Measurements from ENCODE around the gene CDK9. TPM values are rescaled to one million over a fixed set of nuclear protein-coding genes. Genes with fewer than 3 reads are reported as not detected.
"Not testable (repeated sequence)": the region's sequence is repeated elsewhere in the genome, so short reads cannot be mapped to it uniquely, and the experiment has no call there.

The CDK9 gene
- total RNA-seq, 1 experiment from 2014 or later: 37.0 TPM

GRCh38 chr9:127780126-127780885 is 5.5 kb upstream of the CDK9 start:
- DNase-seq (ENCODE audit: low read depth): no peak

- DNase-seq (ENCODE audit: low read depth): not testable (repeated sequence)
These were observed 4.9 kb upstream of the CDK9 start for GRCh38 chr9:127780909-127781308.

GRCh38 chr9:127781806-127782205 is 4.0 kb upstream of the CDK9 start:
- no peak for DNase-seq (ENCODE audit: low read depth)

- no peak for DNase-seq (ENCODE audit: low read depth)
These were observed 2.5 kb upstream of the CDK9 start for GRCh38 chr9:127783111-127784008.

GRCh38 chr9:127785023-127785932 is 556 bp upstream of the CDK9 start:
- DNase-seq (ENCODE audit: low read depth): peak; percentile 72

- DNase-seq (ENCODE audit: low read depth): no peak
These were observed 905 bp downstream of the CDK9 start for GRCh38 chr9:127786773-127787104.

GRCh38 chr9:127788337-127789011 is 2.6 kb downstream of the CDK9 start:
- no peak for DNase-seq (ENCODE audit: low read depth)

GRCh38 chr9:127789179-127789578 is 3.3 kb downstream of the CDK9 start:
- no peak for DNase-seq (ENCODE audit: low read depth)

GRCh38 chr9:127790094-127790855 is 4.4 kb downstream of the CDK9 start:
- DNase-seq (ENCODE audit: low read depth): no peak

GRCh38 chr9:127791085-127791484 is 5.3 kb downstream of the CDK9 start:
- DNase-seq (ENCODE audit: low read depth): no peak

- DNase-seq (ENCODE audit: low read depth): no peak
These were observed 6.7 kb downstream of the CDK9 start for GRCh38 chr9:127792417-127793031.

GRCh38 chr9:127793093-127793708 is 7.4 kb downstream of the CDK9 start:
- DNase-seq (ENCODE audit: low read depth): peak; percentile 59

- DNase-seq (ENCODE audit: low read depth): no peak
These were observed 8.4 kb downstream of the CDK9 start for GRCh38 chr9:127794001-127794791.

GRCh38 chr9:127796225-127796813 is 10.5 kb downstream of the CDK9 start:
- peak; percentile 65 for DNase-seq (ENCODE audit: low read depth)

GRCh38 chr9:127796852-127797370 is 11.1 kb downstream of the CDK9 start:
- DNase-seq (ENCODE audit: low read depth): no peak

- DNase-seq (ENCODE audit: low read depth): no peak
These were observed 16.2 kb downstream of the CDK9 start for GRCh38 chr9:127801955-127802575.
